ENCODE data around the gene GSE1.

GSE1 gene

DNA sequence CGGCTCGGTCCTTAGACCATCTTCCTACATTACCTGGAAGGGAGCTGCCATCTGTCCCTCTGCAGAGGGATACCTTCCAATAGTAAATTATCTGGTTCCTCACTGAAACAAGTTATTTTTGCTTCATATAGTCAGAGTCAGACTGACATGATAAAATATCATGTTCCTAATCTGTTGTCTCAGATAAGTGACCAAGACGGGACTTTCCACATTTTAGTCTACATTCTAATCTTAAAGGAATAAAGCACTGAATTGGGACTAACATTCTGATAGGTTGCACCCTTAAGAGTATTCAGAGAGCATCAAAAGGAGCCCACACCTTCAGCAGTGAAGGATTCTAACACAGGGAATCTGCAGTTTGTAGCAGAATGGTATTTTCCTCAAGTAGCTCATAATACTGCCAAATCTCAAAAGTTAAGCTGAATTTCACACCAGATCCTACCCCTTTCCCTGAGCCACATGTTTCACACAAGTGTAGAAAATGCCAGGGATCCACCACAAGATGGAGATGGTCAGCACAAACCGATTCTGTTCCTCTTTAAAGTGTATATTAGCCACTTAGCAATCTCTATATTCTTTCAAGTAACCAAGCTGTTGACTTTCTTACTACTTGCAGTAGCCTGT, 62.2 kb downstream of the GSE1 start:
- DNase-seq (ENCODE audit: low read depth, low spot score): no peak

DNA sequence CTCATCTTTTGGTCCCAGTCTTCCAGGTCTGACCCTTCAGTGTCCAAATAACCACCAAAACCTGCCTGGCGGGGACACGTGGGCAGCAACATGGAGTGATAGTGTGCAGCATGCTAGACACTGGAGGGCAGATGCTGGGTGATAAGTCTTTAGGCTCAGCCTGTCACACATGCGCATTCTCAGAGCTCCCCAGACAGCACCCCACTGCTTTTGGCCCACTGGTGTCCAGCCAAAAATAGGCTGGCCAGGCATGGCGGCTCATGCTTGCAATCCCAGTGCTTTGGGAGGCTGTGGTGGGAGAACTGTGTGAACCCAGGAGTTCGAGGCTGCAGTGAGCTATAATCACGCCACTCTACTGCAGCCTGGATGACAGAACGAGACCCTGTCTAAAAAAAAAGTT, 63.3 kb downstream of the GSE1 start:
- no peak for DNase-seq (ENCODE audit: low read depth, low spot score)

DNA sequence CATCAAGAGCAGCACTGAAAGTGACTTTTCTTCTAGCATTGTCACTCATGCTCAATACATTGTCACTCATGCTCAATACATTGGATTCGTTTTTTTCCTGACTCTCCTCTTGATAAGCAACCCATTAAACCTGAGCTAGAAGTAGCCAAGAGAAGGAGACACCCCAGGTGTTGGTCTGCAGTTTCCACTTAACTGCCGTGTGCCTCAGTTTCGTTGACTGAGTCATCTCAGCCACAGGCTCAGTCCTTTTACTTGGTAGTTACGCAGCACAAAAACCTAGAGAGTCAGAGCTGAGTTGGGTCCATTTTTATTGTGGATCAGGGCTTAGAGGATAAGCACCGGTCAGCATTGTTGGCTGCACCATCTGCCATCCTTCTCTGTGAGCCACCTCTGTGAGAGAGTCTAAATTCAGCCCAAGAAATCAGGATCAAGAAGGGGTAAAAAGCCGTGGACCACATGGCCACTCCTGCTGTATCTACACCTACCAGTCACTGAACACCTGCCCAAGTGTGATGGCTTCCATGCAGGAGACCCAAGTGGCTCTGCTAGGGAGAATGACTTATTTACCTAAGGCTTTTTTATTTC, 64.4 kb downstream of the GSE1 start:
- no peak for DNase-seq (ENCODE audit: low read depth, low spot score)

DNA sequence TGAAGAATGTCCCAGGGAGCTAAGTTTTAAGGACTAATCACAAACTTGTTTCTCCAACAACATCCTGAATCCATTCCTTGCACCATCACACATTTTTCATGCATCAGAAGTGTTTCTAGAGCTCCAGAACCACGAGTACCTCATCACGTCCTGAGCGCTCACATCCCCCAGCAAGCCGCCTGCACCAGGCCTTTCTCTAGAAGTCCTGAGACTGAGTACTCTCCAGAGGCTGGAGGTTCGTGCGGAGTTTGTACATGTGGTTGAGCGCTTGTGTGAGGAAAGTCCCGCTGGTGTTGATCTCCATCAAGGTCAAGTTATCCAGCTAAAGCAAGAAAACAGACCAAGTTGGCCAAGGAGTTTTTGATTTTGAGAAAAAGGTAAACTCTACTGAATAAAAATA, 64.9 kb downstream of the GSE1 start:
- no peak for DNase-seq (ENCODE audit: low read depth, low spot score)

DNA sequence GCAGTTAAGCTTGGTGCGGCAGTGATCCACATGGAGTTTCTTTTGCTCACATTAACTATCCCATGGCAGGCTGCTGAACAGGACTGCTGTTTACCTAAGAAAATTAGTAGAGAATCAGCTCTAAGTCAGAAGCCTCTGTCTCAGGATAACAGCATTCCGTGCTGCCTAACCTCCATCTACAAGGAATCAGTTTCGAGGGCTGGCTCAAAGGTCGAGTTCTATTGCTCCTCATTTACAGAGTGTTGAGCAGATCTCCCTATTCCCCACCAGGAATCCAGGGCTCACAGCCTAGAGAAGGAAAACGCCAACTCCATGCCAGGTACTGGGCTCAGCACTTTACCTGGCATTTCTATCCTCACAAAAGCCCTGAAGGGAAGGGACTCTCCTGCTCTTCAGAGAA, 65.7 kb downstream of the GSE1 start:
- DNase-seq (ENCODE audit: low read depth, low spot score): no peak

DNA sequence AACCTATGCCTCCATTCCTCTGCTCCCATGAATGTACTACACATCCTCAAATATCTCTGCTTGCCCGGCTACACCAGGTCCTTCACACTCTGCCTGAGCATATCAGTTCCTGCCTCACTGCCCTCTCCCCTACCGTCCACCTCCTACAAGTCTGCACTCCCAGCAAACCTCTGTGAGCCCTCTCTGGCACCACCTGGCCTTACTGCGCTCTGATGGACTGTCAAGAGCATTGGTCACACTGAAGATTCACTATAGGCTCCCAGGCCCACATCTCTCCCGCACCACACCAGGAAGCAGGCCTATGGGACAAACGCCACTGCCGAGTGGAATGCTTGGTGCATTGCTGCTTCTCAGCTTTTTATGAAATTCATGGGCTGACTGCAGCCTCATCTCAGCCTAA, 66.7 kb downstream of the GSE1 start:
- DNase-seq (ENCODE audit: low read depth, low spot score): no peak

DNA sequence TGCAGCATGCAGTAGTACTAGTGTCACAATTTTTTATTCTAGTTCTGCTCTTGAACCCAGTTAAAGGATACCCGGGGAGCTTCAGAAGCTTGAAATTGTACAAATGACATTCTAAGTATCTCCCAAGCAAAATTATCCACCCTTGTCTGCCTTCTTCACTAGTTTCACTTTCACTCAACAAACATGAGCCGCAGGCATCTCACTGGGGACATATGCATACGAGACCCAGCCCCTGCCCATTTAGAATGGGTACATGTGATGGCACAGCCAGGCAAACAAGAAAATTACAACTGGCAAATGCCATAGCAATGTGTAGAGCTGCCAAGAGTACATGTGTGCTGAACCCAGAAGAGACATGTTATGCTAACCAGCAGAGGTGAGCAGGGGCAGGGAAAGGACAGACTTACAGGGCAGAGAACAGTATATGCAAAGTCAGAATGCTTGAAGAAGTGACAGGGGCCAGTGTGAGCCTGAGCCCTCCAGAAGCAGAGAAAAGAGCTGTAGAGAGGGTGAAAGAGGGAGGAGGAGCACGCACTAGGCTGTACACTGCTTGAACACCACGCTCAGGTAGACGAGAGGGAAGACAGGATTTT, 67.3 kb downstream of the GSE1 start:
- no peak for DNase-seq (ENCODE audit: low read depth, low spot score)

DNA sequence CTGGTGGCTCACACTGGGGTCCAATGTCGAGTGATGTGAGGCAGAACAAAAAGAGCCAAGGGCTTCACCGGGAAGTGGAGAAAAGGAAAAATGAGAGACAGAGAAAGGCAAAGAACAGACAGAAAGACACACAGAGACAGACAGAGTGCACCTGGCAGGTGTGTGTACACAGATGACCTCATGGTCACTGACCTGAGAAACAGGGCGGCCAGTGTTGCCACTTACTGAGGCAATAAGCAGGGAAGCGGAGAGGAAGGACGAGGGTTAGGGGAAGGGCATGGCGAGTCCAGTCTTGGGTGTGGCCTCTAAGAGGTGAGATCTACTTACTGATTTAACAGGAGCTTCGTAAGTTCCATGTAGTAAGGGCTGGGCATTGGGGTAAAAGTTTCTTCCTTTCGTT, 68.1 kb downstream of the GSE1 start:
- no peak for DNase-seq (ENCODE audit: low read depth, low spot score)

DNA sequence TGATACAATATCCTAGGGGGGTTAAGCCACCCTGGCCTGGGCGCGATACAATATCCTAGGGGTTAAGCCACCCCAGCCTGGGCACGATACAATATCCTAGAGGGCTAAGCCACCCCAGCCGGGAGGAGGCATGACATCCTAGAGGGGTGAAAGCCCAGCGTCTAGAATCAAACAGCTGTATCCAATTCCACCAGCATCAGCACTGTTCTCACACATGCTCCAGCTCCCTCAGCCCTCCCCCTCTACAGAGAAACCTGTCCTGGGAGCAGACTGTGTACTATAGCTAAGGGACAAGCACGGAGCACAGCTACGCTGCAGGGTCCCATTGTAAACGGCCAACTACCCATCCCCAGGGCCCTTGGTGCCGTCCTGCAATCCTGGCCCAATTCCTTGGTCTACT, 69.4 kb downstream of the GSE1 start:
- no peak for DNase-seq (ENCODE audit: low read depth, low spot score)

DNA sequence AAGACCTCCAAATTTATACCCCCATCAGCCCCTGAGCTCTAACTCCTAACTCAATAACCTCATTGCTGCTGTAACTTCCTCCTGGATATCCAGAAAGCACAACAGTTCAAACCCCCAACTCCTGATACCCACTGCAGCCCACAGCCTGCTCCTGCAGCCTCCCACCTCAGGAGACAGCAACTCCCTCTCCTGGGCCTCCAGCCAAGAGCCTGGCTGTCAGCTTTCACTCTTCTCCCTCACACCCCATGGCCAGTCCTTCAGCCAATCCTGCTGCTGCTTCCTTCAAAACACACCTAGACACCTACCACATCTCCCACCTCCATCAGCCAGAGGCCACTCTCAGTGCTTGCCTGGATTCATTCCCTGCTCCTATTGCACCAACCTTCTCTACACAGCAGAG, 70.2 kb downstream of the GSE1 start:
- no peak for DNase-seq (ENCODE audit: low read depth, low spot score)

DNA sequence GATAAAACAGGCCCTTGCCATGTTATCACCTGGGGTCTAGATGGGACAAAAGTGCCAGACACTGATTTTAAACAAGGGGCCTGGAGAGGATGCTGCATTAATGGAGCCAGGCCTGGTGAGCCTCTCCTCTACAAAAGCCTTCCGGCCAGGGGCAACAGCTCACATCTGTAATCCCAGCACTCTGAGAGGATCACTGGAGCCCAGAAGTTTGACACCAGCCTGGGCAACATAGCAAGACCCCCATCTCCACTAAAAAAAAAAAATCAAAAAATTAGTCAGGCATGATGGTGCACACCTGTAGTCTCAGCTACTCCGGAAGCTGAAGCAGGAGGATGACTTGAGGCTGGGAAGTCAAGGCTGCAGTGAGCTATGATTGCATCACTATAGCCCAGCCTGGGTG, 72.1 kb downstream of the GSE1 start:
- no peak for DNase-seq (ENCODE audit: low read depth, low spot score)

DNA sequence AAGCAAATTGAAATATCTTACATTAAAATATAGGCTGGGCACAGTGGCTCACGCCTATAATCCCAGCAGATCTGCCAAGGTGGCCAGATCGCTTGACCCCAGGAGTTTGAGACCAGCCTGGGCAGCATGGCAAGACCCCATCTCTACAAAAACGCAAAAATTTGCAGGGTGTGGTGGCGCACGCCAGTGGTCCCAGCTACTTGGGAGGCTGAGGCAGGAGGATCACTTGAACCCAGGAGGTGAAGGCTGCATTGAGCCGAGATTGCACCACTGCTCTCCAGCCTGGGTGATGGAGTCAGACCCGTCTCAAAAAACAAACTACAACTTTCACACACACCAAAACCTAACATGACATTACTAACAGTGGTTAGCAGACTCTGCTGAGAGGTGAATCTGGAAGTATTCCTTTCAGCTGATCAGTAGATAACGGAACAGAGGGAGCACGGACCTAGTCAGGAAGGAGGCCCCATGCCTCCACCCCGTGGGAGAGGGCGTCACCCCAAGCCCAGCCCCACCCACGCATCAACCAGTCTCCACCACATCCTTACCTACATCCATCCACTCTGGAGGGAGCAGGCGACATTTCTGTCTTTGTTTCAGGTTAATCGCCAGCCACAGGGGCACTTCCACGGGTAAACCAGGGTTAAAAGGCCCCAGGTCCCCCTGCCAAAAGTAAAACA, 73.9 kb downstream of the GSE1 start:
- no peak for DNase-seq (ENCODE audit: low read depth, low spot score)

DNA sequence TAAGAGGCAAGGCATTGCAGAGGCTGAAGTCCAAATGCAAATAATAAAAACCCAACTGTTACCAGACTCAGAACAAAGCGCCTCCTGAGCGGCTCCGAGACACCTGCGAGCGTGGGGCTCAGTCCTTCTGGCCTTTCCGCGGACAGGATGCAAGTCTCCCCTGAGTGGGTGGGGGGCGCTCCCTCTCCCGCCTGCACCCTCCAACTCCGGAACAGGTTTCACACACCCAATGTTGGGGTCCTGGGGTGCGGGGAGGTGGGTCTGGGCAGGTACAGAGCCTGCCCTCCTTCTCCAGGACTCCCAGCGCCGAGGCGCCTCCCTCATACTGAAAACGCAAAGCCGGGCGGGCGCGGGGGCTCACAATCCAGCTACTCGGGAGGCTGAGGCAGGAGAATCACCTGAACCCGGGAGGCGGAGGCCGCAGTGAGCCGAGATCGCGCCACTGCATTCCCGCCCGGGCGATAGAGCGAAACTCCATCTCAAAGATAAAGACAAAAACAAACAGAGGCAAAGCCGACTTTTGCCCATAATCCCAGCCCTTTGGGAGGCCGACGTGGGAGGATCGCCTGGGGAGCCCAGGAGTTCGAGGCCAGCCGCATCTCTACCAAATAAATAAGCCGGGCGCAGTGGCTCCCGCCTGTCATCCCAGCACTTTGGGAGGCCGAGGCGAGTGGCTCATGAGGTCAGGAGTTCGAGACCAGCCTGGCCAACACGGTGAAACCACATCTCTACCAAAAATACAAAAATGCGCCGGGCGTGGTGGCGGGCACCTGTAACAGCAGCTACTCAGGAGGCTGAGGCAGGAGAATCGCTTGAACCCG, 74.7 kb downstream of the GSE1 start:
- no peak for DNase-seq (ENCODE audit: low read depth, low spot score)

DNA sequence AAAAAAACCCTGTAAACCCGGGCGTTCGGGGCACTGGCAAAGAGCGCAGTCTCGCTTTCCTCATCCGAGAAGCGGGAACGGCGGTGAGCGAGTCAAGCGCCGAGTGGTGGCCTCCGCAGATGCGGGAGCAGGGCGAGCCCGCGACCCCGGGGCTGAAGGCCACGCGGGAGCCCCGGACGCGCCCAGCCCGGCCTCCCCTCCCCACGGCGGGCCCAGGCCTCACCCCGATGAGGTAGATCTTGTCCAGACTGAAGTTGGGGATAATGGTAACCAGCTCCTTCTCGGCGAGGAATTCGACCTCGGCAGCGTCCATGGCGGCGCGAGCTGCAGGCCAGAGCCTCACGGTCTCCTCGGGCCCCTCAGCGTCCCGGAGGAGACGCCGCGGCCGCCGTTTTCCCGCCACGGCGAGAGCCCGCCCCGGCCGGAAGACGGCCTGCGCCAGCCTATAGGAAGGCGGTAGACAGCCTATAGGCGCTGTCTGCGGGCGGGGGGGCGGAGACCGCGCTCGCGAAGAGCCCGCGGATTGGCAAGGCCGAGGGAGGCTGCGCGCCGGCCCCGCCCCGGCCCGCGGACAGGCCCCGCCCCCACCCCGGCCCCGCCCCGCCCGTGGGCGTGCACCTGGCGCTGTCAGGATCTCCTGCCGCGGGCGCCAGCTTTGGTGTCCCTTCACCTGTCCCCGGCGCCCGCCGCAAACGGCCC, 75.6 kb downstream of the GSE1 start, which contains the start of gene GINS2:
Gene GINS2 (minus strand): TSS at position 369 of the 699 bp plus-strand sequence. CDS start 56 bp downstream, at position 313.
- peak; percentile 80 for DNase-seq (ENCODE audit: low read depth, low spot score)

DNA sequence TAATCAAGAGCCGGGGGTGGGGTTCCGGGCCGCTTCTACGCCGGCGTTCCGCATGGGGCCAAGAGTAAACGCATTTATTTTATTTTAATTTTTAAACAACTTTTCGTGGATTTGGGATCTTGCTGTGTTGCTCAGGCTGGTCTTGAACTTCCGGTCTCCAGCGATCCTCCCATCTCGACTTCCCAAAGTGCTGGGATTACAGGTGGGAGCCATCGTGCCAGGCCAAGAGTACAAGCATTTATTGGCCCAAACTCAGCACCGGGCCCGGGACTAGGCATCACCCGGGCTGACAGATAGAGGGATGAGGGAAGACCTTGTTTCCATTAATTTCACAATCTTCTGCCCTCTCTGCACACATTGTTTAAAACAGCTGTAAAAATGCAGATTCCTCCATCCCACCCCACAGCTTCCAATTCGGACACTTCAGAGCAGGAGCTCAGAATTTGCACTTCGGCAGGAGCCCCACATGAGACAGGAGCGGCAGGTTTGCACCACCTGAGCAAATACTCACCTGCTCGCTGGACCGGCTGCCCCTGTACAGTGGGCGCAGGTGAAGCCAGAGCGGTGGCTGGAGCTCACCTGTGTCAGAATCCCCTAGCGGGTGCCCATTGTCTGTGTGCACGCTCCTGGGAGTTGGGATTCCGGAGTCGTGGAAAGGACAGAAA, 76.3 kb downstream of the GSE1 start:
- no peak for DNase-seq (ENCODE audit: low read depth, low spot score)

DNA sequence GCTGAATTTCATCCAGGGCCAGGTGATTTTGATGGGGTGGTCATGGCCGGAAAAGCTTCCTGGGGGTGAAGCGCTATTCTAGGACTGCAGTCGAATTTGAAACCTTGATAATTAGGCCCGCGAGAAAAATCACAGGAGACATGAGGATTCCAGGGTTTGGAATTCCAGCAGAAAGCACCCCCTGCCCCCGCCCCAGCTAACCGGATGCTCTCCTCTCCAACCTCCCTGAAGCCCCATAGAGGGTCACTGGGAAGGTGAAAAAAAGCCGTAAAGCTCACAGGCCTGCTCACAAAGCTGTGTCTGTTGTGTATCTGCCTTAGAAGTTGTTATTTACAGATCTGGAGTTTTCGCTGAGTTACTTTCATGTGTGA, 76.8 kb downstream of the GSE1 start:
- DNase-seq (ENCODE audit: low read depth, low spot score): no peak

DNA sequence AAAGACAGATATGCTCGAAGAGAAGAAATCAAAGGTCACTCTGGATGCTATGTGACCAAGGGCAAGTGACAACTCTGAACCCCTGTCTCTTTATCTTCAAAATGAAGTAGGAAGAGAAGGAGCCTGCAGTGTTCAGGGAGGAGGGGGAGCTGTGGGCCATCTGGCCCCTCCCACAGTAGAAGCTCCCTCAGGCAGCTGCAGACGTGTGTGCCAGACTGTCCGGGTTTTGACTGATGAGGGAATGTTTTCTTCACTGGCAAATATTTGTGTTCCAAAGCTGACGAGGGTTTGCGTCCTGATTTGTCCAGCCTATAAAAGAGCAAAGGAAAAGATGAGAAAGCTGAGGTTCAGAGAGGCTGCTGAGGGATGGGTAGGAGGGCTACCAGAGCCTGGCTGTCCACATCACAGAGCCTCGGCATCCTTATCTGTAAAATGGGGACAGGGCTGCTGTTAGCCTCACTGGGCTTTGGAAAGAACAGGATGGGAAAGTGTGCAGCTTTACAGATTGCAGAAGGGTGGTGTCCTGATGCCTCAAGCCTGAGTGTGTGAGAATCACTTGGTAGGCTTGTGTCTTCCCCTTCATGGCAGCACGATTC, 77.4 kb downstream of the GSE1 start:
- no peak for DNase-seq (ENCODE audit: low read depth, low spot score)

DNA sequence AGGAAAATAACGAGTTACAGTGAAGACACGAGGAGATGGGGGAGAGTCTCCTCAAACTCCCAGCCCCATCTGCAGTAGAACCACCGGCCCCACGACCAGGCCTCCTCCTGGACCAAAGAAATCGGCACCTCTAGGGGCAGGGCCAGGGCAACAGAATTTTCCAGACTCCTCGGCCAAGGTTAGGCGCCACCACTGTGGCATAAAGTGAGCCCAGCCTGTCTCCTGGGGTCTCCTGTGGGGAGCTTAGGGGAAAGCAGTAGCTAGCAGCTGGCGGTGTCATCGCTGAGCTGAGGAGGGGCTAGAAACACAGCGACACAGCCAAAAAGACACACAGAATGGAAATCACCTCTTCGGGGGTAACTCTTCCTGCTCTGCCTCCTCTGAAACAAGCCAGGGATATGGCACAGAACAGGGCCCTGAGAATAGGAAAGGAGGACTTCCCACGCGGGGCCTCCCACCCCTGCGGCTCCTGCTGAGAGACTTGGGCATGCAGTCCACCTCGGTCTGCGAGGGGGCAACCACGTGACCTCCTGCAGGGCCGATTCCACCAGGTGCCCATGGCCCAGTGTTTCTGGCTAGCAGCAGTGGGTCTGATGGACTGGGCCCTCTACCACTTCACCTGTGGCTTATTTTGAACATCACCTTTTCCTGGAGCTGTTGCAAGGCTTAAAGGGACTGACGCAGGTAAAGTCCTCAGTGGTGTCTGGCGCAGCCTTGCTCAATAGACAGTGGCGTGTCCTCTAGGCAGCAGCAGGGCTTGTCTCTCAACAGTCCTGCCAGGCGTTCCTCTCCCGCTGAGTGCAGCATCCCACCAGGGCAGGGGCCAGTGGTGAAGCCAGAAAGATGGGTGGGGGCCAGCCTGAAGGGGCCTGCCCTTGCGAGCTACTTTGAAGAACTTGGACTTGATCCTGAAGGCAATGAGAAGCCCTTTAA, 82.3 kb downstream of the GSE1 start:
- no peak for DNase-seq (ENCODE audit: low read depth, low spot score)

DNA sequence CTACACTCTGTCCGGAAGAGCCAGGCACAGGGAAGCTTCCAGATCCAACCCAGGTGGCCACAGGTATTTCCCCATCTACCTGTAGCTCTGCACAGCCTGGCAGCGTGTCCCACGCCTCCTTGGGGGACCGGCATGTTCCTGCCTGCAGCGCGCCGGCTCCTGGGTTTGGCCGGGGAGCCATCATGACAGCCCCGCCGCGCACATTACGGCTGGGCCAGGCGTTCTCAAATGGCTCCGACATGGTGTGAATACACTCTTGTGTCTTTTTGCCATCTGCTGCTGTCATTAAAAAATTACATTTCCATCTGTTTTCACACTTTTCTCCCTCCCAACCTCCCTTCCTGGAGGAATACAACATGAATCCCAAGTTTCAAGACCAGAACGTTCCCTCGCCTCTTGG, 83.7 kb downstream of the GSE1 start:
- no peak for DNase-seq (ENCODE audit: low read depth, low spot score)

All from activated CD4-positive, CD25-positive, alpha-beta regulatory T cell treated with anti-CD3 and anti-CD28 coated beads, Interleukin-2, amount 50 U/mL, for 16 hours (primary cell).